Pancreas (tissue), 10 donors: ENCODE measurements around the gene SORCS2. TPM values are rescaled to one million over a fixed set of nuclear protein-coding genes. Genes with fewer than 3 reads are reported as not detected.

Experiments used
- ATAC-seq, 4 donors: fragments of 200-7000 bp; cut with Tn5 transposase; one replicate each; pipeline versions ENCODE4 v1.8.0 to v1.9.1; 2020; ENCODE audit warnings: mild to moderate bottlenecking in 4 of 4, moderate library complexity in 4 of 4
- DNase-seq, 6 donors: peaks; one replicate each; pipeline ENCODE4 v3.0.0-alpha.2; 2020
- FAIRE-seq: peaks from 2 replicates; lab custom pipeline; 2012; peaks lifted over from hg19 to GRCh38; lab: Jason Lieb, UNC
- H3K27ac ChIP-seq, 4 donors: fragments of 200-600 bp; sonication (generic); 1 replicate in 3 of 4; 2 replicates in 1 of 4; pipeline versions ENCODE4 v1.5.0 to v1.8.0; 2020
- H3K27me3 ChIP-seq, 4 donors: fragments of 200-600 bp; one replicate each; pipeline ENCODE4 v1.8.0; 2021
- H3K36me3 ChIP-seq, 3 donors: fragments of 200-600 bp; sonication (generic) in 1 of 3; one replicate each; pipeline versions ENCODE4 v1.5.0 to v1.8.0; 2020 to 2021
- H3K4me1 ChIP-seq, 3 donors: fragments of 200-600 bp; one replicate each; pipeline ENCODE4 v1.8.0; 2021
- H3K4me3 ChIP-seq, 4 donors: fragments of 200-600 bp; sonication (generic) in 2 of 4; one replicate each; pipeline versions ENCODE4 v1.5.0 to v1.8.0; 2020 to 2021
- H3K9me3 ChIP-seq, 4 donors: fragments of 200-600 bp; one replicate each; pipeline ENCODE4 v1.8.0; 2021
- WGBS, 2 donors: extraction: QIAGEN DNeasy Blood & Tissue Kit; methylation state at CpG; one replicate each; pipeline ENCODE4 v1.1.7; 2013; 5-methylcytosine and 5-hydroxymethylcytosine counted together
- intact Hi-C, 3 donors: fragments of 100-400 bp; cut with DNase I; formaldehyde crosslinking; loops; one replicate each; pipeline versions ENCODE4 v1.11.1 to v1.14.2; 2022
- polyA plus RNA-seq, 2 donors: library from polyadenylated mRNA; stranded (reverse); fragments of 200-250 nt; gene quantifications; one replicate each; pipeline ENCODE4 v1.2.3, GENCODE V29; 2013
- total RNA-seq, 6 donors: library from RNA; stranded (reverse); fragmentation: NEBNext Ultra II Directional in 4 of 6; extraction: Animal tissue kit (Norgen Biotek cat#: 25700) in 4 of 6; gene quantifications; one replicate each; pipeline versions ENCODE4 v1.2.1 to v1.2.4, GENCODE V29; 2021 to 2023
- TF ChIP-seq, protein P1 (sequence below), 4 donors: fragments of 200-600 bp; sonication (generic) in 3 of 4; IDR thresholded peaks; one replicate each; pipeline versions ENCODE4 v1.5.0 to v1.8.0; 2021; ENCODE audit warnings: antibody characterized with exemption in 4 of 4
- donor health status: healthy with polysubstance abuse.
- donor health status: DM: no; HTN: no; CAD: no; lungs with moderate emphysema.
- donor health status: DM: no; HTN: no; CAD: no.
- donor health status: control.
- donor health status: control.
- donor health status: Bipolar disorder and iron deficiency.
- donor health status: DM: yes; HTN: yes; CAD: no.
- donor health status: DM: no; HTN: no; CAD: no.
- donor health status: DM: no; HTN: no; CAD: no.
- donor health status: DM: yes; HTN: yes; CAD: no.

The SORCS2 gene
- total and polyA plus RNA-seq, 8 donors, result 0.14 to 1.7 (median 0.42) TPM

DNA sequence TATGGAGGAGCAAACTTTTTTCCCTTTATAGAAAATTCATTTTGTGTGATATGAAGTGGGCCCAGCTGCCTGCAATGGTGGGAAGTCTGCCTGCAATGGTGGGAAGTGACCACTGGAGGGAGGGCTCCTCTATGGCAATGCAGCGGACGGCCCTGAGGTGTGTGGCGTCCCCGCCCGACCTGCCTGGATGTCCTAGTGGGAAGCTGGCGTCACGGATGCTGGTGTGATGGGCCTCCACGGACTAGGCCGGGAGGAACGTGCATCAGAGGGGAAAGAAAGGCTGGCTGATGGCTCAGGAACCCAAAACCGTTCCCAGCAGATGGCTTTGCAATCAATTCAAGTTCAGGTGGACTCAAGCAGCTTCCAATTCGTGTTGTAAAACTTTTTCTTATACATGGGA lies 569.4 kb downstream of the SORCS2 start:
- H3K27ac ChIP-seq, result no peak overlapping the region

DNA sequence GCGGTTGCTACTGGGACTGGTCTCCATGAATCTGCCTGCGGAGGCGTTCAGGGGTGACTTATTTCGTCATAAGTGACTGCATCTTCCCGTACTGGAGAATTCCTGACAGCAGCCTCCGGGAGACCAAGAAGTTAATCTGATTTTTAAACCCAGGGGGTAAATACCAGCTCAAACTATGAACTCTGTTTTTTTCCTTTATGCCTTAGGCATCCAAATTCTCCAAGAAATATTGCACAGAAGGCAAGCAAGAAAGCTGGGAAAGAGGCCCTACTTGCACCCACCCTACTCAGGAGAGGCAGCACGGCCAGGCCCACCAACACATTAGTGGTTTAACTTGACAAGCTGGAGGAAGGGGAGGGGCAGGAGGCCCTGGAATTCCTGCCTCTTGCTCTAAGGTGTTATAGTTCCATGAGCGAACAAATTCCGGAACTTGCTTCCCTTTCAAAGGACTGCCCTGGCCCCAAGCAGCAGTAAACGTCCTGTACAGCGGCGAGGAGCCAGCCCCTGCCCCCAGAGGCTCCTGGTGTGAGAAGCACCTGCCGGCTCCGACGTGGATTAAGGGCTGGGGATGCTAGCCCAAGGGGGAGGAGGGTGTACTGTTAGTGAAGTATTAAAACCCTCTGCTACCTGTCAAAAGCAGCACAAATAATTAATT lies 570.2 kb downstream of the SORCS2 start:
- H3K36me3 ChIP-seq, result peaks cover 0 to 4% (median 0%) of the 10 kb centered on the region in 3 donors
- H3K27me3 ChIP-seq, result no peaks in the 10 kb centered on the region
- H3K4me3 ChIP-seq, result no peak overlapping the region
- no peaks in the 10 kb centered on the region for H3K4me1 ChIP-seq
- ATAC-seq (no peak), DNase-seq (no peak), FAIRE-seq (no peak)
- no peak overlapping the region for H3K27ac ChIP-seq
- no peaks in the 10 kb centered on the region for H3K9me3 ChIP-seq
- WGBS, 2 donors, result 84 to 88% methylated on average over 15 of the region's 15 CpGs
- intact Hi-C loops, result no loop called here
- TF ChIP-seq, protein P1, sequence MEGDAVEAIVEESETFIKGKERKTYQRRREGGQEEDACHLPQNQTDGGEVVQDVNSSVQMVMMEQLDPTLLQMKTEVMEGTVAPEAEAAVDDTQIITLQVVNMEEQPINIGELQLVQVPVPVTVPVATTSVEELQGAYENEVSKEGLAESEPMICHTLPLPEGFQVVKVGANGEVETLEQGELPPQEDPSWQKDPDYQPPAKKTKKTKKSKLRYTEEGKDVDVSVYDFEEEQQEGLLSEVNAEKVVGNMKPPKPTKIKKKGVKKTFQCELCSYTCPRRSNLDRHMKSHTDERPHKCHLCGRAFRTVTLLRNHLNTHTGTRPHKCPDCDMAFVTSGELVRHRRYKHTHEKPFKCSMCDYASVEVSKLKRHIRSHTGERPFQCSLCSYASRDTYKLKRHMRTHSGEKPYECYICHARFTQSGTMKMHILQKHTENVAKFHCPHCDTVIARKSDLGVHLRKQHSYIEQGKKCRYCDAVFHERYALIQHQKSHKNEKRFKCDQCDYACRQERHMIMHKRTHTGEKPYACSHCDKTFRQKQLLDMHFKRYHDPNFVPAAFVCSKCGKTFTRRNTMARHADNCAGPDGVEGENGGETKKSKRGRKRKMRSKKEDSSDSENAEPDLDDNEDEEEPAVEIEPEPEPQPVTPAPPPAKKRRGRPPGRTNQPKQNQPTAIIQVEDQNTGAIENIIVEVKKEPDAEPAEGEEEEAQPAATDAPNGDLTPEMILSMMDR (IDR thresholded peaks at IDR 0.05), result no peak

More for the DNA sequence above, 569.4 kb downstream of the SORCS2 start:
- Histone ChIP-seq H3K4me3 (no peak overlapping the region), H3K4me1 (no peaks in the 10 kb centered on the region), H3K27me3 (no peaks in the 10 kb centered on the region), H3K36me3 (peaks cover 0 to 4% (median 0%) of the 10 kb centered on the region in 3 donors), H3K9me3 (no peaks in the 10 kb centered on the region)
- FAIRE-seq (no peak), ATAC-seq (peak in 3 of 4 donors; percentile 80 to 88 (median 82)), DNase-seq (peak in 3 of 6 donors; percentile 18 to 47 (median 46))
- intact Hi-C loops, result no loop called here
- WGBS, 2 donors, result 46 to 54% methylated on average over 12 of the region's 12 CpGs
- TF ChIP-seq, protein P1 (IDR thresholded peaks at IDR 0.05), result peak in 3 of 4 donors; percentile 24 to 51 (median 40)

DNA sequence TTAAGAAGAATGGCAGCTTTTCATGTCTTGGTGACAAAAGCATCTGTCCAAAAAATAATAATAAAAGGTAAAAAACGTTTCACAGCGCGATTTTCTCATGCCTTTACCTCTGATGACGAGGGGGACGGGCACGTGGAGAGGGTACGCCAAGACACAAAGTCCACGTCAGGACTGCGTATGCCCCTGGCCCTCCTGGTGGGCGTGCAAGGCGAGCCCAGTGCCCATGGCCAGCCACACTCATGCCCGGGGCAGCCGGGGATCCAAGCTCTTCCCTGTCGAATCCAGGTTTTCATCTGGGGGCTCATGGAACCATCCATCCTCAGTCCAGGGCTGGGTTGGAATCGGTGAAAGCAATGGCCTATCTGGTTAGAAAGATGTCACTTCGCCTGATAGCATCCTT lies 570.8 kb downstream of the SORCS2 start:
- TF ChIP-seq, protein P1 (IDR thresholded peaks at IDR 0.05), result no peak
- DNase-seq (no peak), FAIRE-seq (no peak), ATAC-seq (no peak)
- Histone ChIP-seq H3K4me3 (no peak overlapping the region), H3K36me3 (peaks cover 0 to 4% (median 0%) of the 10 kb centered on the region in 3 donors), H3K27me3 (no peaks in the 10 kb centered on the region), H3K9me3 (no peaks in the 10 kb centered on the region), H3K4me1 (no peaks in the 10 kb centered on the region), H3K27ac (no peak overlapping the region)
- 89 to 91% methylated on average over 16 of the region's 16 CpGs for WGBS, 2 donors
- intact Hi-C loops, result no loop called here

DNA sequence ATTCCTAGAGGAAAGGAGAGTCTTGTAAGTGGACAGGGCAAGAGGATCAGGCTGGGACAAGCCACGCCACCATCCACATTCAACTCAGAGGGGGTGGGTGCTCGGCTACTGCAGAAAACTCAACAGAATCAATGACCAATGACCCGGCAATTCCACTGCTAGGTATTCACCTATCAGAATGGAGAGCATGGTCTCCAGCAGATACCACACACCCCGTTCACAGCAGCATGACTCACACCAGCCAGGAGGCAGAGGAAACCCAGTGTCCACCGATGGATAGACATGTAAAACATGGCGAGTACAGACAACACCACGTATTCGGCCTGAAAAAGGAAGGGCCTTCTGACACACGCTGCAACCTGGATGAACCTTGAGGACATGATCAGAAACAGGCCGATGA lies 571.5 kb downstream of the SORCS2 start:
- peaks cover 0 to 10% (median 0%) of the 10 kb centered on the region in 3 donors for H3K36me3 ChIP-seq
- whole genome bisulfite sequencing, 2 donors, result 75 to 83% methylated on average over 10 of the region's 10 CpGs
- no peaks in the 10 kb centered on the region for H3K4me1 ChIP-seq
- FAIRE-seq, result no peak
- intact Hi-C loops, result no loop called here
- H3K4me3 ChIP-seq, result no peak overlapping the region
- no peaks in the 10 kb centered on the region for H3K9me3 ChIP-seq
- H3K27ac ChIP-seq, result no peak overlapping the region
- no peak for ATAC-seq
- no peak for DNase-seq
- H3K27me3 ChIP-seq, result no peaks in the 10 kb centered on the region
- TF ChIP-seq, protein P1 (IDR thresholded peaks at IDR 0.05), result no peak

DNA sequence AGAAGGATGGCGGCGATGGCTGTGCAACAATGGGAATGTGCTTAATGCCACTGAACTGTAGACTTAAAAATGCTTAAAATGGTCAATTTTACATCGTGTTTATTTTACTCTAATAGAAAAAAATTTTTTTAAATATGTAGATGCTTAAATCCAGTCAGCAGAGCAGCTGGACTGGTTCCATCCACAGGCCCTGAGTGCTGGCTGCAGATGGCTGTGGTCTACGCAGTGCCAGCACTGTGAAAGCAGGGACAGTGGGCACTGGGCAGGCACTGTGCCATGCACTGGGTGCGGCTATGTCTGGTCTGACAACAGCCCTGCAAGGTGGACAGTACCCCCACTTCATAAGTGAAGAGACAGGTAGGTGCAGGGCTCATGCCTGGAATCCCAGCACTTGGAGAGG lies 572.1 kb downstream of the SORCS2 start:
- TF ChIP-seq, protein P1 (IDR thresholded peaks at IDR 0.05), result no peak
- ATAC-seq (no peak), DNase-seq (no peak), FAIRE-seq (no peak)
- 84 to 93% methylated on average over 5 of the region's 5 CpGs for WGBS, 2 donors
- no peaks in the 10 kb centered on the region for H3K9me3 ChIP-seq
- H3K27ac ChIP-seq, result no peak overlapping the region
- no peaks in the 10 kb centered on the region for H3K27me3 ChIP-seq
- H3K36me3 ChIP-seq, result peaks cover 0 to 10% (median 0%) of the 10 kb centered on the region in 3 donors
- no peaks in the 10 kb centered on the region for H3K4me1 ChIP-seq
- H3K4me3 ChIP-seq, result no peak overlapping the region
- intact Hi-C loops, result no loop called here
